Activated CD4-positive, alpha-beta T cell treated with anti-CD3 and anti-CD28 coated beads, Interleukin-2, amount 50 U/mL, for 24 hours (primary cell): ENCODE measurements around the gene ITCH.

Source experiments
- DNase-seq, 2 donors: peaks; one replicate each; pipeline ENCODE4 v3.0.0-alpha.2; 2020; ENCODE audit warnings: low read depth in 1 of 2, low spot score in 1 of 2

Gene ITCH

DNA sequence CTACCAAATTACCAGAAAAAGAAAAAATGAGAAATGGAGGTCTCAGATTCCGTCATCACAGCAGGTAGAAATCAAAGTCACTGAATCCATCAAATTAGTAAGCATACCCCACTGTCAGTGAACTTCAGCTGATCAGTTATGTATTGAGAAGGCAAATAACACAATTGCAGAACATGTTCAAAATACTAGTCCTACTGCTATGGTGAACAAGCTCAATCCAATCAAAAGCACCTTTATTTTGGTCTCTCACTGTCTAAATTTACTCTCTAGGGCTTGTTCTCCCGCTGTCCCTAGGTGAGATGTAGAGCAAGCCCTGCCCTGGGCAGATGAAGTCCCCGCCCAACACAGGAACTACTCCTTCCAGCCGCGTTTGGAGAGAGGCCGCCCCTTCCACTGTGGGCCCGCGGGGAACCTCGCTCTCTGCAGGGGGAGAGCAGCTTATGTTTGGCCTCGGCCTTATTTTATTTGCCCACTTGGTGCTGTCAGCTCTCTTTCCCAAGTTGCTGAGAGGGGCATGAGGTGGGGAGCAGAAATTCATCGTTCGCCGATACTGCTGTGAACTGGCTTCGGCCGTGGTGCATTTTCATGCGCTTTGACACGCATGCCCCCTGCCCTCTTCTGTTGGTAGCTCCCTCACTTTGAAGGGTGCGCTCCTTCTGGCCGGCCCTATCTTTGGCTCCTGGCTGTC lies 181.2 kb downstream of the ITCH start:
- no peak for DNase-seq

DNA sequence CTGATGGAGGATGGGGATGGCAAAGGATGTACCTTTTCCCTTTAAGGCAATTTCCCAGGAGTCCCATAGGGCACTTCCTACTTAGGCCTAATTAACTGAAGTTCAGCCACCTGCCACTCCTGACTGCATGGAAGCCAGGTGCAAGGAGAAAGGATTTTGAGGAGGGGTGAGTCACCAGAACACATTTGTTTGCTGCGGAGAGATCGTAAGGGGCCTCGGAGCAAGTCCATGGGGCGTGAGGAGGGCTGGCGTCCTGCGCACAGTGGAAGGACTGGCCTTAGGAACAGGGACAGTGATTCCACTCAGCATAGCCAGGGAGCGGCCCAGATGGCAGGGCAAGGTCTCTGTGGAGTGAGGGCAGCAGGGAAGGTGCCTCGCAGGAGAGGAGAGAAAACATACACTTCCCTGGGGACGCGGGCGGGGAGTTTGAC lies 183.7 kb downstream of the ITCH start:
- no peak for DNase-seq

GRCh38 chr20:34547844-34548613 lies 185.0 kb downstream of the ITCH start:
- DNase-seq, result no peak

DNA sequence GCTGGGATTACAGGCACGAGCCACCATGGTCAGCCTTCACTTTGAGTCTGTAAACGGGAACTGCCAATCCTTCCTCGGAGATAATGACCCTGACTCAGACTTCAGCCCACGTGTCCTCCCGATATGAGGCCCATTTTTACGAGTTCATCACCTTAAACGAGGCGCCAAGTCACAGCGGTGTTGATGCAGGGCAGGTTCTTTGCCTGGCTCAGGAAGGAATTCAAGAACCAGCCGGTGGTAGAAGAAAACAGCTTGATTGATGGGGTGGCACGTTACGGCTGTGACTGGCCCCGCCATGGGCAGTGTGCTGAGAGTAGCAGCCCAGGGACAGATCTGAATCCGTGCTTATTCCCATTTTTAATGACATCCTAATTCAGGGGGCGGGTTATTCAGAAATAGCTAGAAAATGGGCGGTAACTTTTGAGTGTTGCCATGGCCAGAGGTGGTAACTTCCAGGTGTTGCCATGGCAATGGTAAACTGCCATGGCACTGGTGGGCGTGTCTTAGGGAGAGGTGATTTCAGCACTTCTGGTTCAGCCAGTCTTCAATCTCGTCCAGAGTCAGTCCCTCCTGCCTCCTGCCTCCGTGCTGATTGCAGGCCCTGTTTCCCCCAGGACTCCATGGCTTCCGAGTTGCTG lies 186.3 kb downstream of the ITCH start:
- DNase-seq, result no peak

- no peak for DNase-seq
Observed at GRCh38 chr20:34549929-34550305, 186.8 kb downstream of the ITCH start.

DNA sequence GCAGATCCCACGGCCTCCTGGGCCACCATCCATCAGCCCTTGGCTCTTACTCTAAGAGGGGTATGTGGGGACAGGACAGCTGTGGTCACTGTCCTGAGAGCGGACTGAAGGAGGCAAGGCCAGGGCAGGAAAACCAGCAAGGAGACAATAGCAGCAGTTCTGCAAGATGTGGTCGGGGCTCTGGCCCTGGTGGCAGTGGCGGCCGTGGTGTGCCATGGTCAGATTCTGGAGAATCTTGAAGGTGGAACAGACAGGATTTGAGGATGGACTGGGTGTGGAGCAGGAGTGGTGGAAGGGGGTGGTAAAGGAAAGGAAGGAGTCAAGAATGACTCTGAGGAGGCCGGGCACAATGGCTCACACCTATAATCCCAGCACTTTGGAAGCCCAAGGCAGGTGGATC lies 189.5 kb downstream of the ITCH start:
- DNase-seq, result no peak

DNA sequence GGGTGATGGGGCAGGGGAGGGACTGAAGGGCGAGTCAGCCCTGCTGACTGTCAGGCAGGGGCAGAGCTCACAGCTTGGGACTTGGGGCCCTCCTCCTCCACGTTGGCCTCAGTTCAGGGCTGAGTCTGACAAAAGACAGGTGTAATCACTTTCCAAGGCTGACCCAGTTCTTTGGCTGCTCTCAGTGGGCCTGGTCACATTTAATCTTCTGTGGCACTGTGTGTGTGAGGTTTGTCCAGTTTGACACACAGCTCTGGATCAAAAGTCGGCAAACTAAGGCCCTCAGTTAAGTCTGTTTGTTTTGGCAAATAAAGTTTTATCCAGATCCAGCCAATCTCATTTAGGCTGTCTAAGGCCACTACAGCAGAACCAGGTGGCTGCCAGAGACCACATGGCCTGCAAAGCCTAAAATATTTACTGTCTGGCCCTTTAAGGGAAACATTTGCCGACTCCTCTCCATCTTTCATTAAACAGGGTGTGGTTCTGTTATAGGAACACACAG lies 190.3 kb downstream of the ITCH start:
- no peak for DNase-seq

GRCh38 chr20:34557936-34558319 lies 194.9 kb downstream of the ITCH start:
- no peak for DNase-seq

- peak; percentile 83 to 90 for DNase-seq
Observed at GRCh38 chr20:34558320-34559218, 195.5 kb downstream of the ITCH start, which contains the start of gene MAP1LC3A. Gene MAP1LC3A, plus strand, starts transcription at chr20:34558718. Its CDS starts 151 bp downstream, at chr20:34558869.

DNA sequence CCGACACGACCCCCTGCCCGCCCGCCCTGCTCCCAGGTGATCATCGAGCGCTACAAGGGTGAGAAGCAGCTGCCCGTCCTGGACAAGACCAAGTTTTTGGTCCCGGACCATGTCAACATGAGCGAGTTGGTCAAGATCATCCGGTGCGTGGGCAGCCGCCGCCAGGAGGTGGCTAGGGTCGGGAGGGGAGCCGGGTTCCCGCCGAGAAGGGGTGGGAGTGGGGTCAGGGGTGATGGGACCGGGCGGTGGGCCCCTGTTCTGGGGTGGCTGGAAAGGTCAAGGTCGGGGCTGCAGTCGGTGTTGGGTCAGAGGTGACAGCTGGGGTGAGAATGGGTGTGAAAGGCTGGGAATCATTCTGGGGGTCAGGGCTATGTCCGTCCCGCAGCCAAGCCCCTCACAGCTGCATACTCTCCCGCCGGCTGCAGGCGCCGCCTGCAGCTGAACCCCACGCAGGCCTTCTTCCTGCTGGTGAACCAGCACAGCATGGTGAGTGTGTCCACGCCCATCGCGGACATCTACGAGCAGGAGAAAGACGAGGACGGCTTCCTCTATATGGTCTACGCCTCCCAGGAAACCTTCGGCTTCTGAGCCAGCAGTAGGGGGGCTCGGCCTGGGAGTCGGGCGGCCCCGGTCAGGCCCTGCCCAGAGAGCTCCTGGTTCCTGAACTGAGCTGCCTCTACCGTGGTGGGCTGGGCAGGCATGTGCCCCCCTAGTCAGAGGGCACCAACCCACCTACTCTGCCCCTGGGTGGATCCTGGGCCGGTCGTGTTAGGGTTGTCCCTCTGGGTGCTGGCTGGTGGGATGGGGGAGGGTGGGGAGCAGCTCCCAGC lies 196.5 kb downstream of the ITCH start:
- no peak for DNase-seq

- DNase-seq, result no peak
Observed at GRCh38 chr20:34560141-34560523, 197.1 kb downstream of the ITCH start.

GRCh38 chr20:34560614-34561013 lies 197.5 kb downstream of the ITCH start:
- DNase-seq, result no peak
